Activated CD8-positive, alpha-beta memory T cell treated with anti-CD3 and anti-CD28 coated beads for 4 hours (primary cell): ENCODE results near the gene SLC25A47.
"Not testable (repeated sequence)": the region's sequence is repeated elsewhere in the genome, so short reads cannot be mapped to it uniquely, and the experiment has no call there.

ENCODE experiments used
- DNase-seq, 2 donors: peaks; one replicate each; pipeline ENCODE4 v3.0.0-alpha.2; 2020; ENCODE audit warnings: low read depth in 2 of 2

SLC25A47 gene

GRCh38 chr14:100305324-100306100 is 17.6 kb upstream of the SLC25A47 start:
- peak; percentile 32 to 42 for DNase-seq

GRCh38 chr14:100306101-100306997 is 16.8 kb upstream of the SLC25A47 start, which contains the start of gene SLC25A29:
TSS of gene SLC25A29 (minus strand) at chr14:100306444. CDS start at chr14:100306232, 212 bp downstream.
- peak; percentile 44 to 57 for DNase-seq

- no peak for DNase-seq
Observed at GRCh38 chr14:100306998-100307765, 16.0 kb upstream of the SLC25A47 start.

GRCh38 chr14:100307766-100308426 is 15.2 kb upstream of the SLC25A47 start:
- no peak for DNase-seq

- not testable (repeated sequence) for DNase-seq
Observed at GRCh38 chr14:100308427-100308792, 14.7 kb upstream of the SLC25A47 start.

- no peak for DNase-seq
Observed at GRCh38 chr14:100309028-100309737, 14.0 kb upstream of the SLC25A47 start.

- not testable (repeated sequence) for DNase-seq
Observed at GRCh38 chr14:100312110-100312876, 10.8 kb upstream of the SLC25A47 start.

- no peak for DNase-seq
Observed at GRCh38 chr14:100312877-100313400, 10.2 kb upstream of the SLC25A47 start.

- DNase-seq, result no peak
Observed at GRCh38 chr14:100313464-100314230, 9.5 kb upstream of the SLC25A47 start.

GRCh38 chr14:100314724-100315123 is 8.4 kb upstream of the SLC25A47 start:
- no peak for DNase-seq

- no peak for DNase-seq
Observed at GRCh38 chr14:100317389-100317788, 5.8 kb upstream of the SLC25A47 start.

- DNase-seq, result peak; percentile 30 to 43
Observed at GRCh38 chr14:100317912-100318808, 5.0 kb upstream of the SLC25A47 start.

- no peak for DNase-seq
Observed at GRCh38 chr14:100320157-100320856, 2.8 kb upstream of the SLC25A47 start.

- no peak for DNase-seq
Observed at GRCh38 chr14:100321473-100322137, 1.5 kb upstream of the SLC25A47 start.

- no peak for DNase-seq
Observed at GRCh38 chr14:100322138-100322957, 791 bp upstream of the SLC25A47 start.

- DNase-seq, result no peak
Observed at GRCh38 chr14:100323942-100324307, 786 bp downstream of the SLC25A47 start.
